NCI-H1417 (cell line): Measurements from ENCODE around the gene NUDT14.
A peak's percentile ranks its signal among the peaks of the same experiment; 100 is the strongest.

ENCODE experiments used
- DNase-seq, 3 experiments: peaks; one replicate each; lab custom pipeline; 2025; lab: John Stamatoyannopoulos, UW

The NUDT14 gene

GRCh38 chr14:105159344-105159743 lies 21.8 kb downstream of the NUDT14 start:
- no peak for DNase-seq

GRCh38 chr14:105158794-105159193 lies 22.3 kb downstream of the NUDT14 start:
- no peak for DNase-seq

- no peak for DNase-seq
Measured at GRCh38 chr14:105157872-105158271, 23.2 kb downstream of the NUDT14 start.

GRCh38 chr14:105156414-105157375 lies 24.4 kb downstream of the NUDT14 start:
- DNase-seq: no peak

- DNase-seq: peak in 2 of 3 experiments; percentile 94 to 95
Measured at GRCh38 chr14:105155681-105156413, 25.3 kb downstream of the NUDT14 start.

- DNase-seq: peak in 2 of 3 experiments; percentile 94 to 96
Measured at GRCh38 chr14:105155071-105155651, 26.0 kb downstream of the NUDT14 start.

- DNase-seq: peak in 1 of 3 experiments; percentile 7
Measured at GRCh38 chr14:105154476-105154871, 26.6 kb downstream of the NUDT14 start.

- no peak for DNase-seq
Measured at GRCh38 chr14:105153739-105154475, 27.2 kb downstream of the NUDT14 start.

- no peak for DNase-seq
Measured at GRCh38 chr14:105153331-105153731, 27.8 kb downstream of the NUDT14 start.

- no peak for DNase-seq
Measured at GRCh38 chr14:105152794-105153241, 28.3 kb downstream of the NUDT14 start.

GRCh38 chr14:105151838-105152793 lies 29.0 kb downstream of the NUDT14 start:
- DNase-seq: no peak

- no peak for DNase-seq
Measured at GRCh38 chr14:105151084-105151837, 29.9 kb downstream of the NUDT14 start.

GRCh38 chr14:105150368-105151083 lies 30.6 kb downstream of the NUDT14 start:
- no peak for DNase-seq

- DNase-seq: no peak
Measured at GRCh38 chr14:105150026-105150367, 31.1 kb downstream of the NUDT14 start.

GRCh38 chr14:105149146-105149781 lies 31.8 kb downstream of the NUDT14 start:
- DNase-seq: no peak

GRCh38 chr14:105148604-105149145 lies 32.4 kb downstream of the NUDT14 start:
- no peak for DNase-seq

- DNase-seq: no peak
Measured at GRCh38 chr14:105147671-105148603, 33.2 kb downstream of the NUDT14 start.
